GM19238 (cell line): ENCODE measurements around the gene POU3F3.

ENCODE experiments used
- DNase-seq: peaks from one replicate; pipeline ENCODE4 v3.0.0; 2011; ENCODE audit warnings: low spot score; ENCODE audit not compliant: insufficient read length

Gene POU3F3

GRCh38 chr2:104874230-104874629 is 20.3 kb downstream of the POU3F3 start:
- no peak for DNase-seq

DNA sequence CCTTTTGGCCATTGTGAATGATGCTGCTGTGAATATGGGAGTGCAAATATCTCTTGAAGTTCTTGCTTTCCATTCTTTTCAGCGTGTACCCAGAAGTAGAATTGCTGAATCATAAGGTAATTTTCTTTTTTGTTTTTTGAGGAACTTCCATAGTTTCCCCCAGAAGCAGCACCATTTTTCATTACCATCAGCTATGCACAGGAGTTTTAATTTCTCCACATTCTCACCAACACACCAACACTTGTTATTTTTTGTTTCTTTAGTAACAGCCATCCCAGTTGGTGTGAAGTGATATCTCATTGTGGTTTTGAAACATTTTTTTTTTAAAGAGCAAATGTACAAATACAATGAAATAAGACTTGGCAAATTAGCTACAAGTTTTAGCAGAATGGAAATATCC is 21.3 kb downstream of the POU3F3 start:
- DNase-seq, result no peak

- DNase-seq, result no peak
Measured at GRCh38 chr2:104876606-104877570, 23.0 kb downstream of the POU3F3 start.

GRCh38 chr2:104878863-104879512 is 25.1 kb downstream of the POU3F3 start:
- no peak for DNase-seq

DNA sequence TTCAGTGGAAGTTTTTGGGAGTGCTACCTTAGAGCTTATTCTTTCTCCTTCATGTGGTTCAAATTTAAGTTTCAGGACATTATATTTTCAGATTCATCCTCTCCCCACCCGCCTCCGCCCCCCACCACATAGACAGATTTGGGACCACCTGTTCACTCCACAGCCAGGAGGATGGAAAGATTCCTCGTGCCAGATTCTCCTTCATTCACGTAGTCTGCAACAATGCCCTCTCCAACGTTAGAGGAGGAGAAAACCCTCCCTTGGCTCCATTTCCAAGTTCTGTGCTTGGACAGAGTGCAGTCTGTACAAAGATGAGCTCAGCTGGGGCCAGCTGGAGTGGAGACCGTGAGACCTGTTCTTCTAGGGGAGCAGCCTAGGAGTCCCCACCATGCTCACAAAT is 26.2 kb downstream of the POU3F3 start:
- no peak for DNase-seq

DNA sequence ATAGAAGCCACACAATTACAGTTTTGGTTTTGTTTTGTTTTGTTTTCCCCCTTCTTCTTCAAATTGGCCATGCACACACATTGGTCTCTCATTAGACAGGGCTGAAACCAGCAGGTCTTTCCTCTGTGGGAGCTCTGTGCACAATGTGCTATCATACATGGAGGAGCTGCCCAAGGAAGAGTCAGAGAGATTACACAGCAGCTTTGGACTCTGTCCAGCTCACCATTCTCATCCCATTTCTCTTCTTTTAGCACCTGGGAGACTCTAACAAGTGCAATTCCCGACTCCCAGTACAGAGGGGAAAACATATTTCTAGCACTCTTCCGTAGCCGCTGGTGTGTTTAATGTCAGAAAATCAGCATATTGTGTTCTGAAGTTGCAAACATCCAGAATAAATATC is 29.4 kb downstream of the POU3F3 start:
- DNase-seq, result no peak

DNA sequence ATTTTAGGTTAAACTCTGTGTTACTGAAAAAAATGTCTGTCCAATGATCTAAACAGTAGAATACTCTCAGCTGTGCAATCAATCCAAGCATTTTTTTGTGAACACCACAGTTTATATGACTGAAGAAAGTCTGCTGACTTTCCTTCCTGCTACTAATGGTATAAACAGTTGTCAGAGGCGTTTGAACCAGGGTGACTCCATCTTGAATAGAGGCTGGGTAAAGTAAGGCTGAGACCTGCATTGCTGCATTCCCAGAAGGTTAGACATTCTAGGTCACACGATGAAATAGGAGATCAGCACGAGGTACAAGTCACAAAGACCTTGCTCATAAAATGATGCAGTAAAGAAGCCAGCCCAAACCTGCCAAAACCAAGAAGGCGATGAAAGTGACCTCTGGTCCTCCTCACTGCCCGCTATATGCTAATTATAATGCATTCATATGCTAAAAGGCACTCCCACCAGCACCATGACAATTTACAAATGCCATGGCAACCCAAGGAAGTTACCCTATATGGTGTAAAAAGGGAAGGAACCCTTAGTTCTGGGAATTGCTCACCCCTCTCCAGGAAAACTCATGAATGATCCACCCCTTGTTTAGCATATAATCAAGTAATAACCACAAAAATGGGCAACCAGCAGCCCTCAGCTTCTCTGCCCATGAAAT is 31.3 kb downstream of the POU3F3 start:
- DNase-seq, result no peak

DNA sequence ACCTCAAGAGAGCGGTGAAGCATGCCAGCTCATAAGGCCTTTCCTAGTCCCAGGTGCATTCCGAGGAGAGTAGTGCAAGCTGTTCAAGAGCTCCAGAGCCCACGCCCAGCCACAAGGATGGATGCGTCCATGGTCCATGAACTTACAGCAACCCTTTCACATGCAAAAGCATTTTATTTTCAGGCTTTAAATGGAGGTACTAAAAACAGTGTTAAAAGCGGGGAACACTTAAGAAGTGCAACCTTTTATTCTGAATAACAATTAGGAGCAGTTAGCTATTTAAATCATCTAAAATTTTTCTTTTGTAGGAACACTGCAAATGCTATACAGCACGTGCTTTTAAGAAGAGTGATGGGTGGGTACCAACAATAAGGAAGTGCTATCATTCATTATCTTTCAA is 33.8 kb downstream of the POU3F3 start:
- no peak for DNase-seq

GRCh38 chr2:104888489-104889258 is 34.8 kb downstream of the POU3F3 start:
- no peak for DNase-seq

- DNase-seq, result no peak
Measured at GRCh38 chr2:104889291-104889959, 35.5 kb downstream of the POU3F3 start.

GRCh38 chr2:104889960-104890684 is 36.2 kb downstream of the POU3F3 start:
- no peak for DNase-seq

DNA sequence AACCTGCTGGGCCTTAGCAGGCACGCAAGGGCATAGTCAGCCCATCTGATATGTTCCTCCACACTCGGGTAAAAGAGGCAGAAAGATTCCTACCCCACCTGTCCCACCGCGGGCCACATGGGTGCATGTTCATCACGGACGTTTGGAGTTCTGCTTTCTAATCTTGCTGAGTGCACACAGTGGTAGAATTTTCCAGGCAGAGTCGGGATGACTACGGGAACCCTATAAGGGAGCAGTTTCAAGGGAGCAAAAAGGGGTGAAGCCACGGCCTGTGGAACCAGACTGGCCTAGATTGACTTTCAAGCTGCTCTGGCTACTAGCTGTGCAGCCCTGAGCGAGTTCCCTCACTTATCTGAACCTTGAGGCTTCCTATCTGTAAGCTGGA is 36.8 kb downstream of the POU3F3 start:
- DNase-seq, result no peak

DNA sequence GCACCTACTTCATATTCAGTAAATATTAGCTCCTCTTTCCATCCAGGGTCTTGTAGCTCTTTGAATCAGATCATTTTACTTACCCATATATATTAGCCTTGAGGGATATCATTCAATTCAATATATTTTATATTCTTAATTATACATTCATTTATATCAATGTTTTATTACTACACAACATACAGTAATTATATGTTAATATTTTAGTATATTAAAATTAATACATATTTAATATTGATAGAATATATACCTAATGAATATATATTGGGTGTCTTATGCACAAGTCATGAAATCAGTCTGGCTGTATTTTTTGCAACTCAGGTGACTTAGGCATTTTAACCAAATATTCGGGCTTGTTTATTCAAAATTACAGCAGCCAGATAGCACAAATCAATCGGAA is 37.2 kb downstream of the POU3F3 start:
- no peak for DNase-seq

DNA sequence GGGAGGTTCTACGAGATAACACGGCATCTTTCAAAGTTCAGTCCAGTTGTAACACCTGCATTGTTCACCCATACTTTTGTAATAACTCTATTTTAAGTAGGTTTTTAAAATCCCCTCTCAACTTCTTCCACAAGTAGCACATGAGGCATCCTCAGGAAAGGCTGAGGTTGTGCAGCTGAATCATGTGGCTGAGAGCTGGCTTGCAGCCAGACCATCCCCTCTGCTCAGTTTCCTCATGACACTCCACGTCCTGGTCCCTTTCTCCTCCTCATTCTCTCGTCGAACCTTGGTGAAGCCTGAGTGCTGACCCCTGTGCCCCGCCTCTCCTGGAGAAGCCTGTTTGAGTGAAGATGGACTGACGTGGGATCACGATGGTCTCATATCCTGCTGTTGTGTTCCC is 42.5 kb downstream of the POU3F3 start:
- no peak for DNase-seq

GRCh38 chr2:104897515-104898184 is 43.7 kb downstream of the POU3F3 start:
- DNase-seq, result no peak

DNA sequence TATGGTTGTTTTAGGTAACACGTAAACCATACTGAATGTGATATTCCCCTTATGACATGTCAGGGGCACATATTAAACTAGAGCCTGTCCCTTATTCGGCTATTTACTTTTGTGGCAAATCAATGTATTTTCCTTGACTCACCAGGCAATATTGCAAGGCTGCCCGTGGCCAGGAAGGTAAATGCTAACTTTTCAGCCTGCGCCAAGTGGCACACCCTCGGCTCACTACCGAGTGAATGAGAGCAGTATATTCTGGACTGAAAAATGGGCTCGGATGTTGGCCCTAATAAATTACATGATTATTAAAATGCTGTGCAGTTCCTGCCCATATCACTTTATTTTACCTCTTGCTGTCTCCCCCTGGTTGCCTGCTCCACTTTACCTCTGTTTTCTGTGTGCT is 46.7 kb downstream of the POU3F3 start:
- no peak for DNase-seq

DNA sequence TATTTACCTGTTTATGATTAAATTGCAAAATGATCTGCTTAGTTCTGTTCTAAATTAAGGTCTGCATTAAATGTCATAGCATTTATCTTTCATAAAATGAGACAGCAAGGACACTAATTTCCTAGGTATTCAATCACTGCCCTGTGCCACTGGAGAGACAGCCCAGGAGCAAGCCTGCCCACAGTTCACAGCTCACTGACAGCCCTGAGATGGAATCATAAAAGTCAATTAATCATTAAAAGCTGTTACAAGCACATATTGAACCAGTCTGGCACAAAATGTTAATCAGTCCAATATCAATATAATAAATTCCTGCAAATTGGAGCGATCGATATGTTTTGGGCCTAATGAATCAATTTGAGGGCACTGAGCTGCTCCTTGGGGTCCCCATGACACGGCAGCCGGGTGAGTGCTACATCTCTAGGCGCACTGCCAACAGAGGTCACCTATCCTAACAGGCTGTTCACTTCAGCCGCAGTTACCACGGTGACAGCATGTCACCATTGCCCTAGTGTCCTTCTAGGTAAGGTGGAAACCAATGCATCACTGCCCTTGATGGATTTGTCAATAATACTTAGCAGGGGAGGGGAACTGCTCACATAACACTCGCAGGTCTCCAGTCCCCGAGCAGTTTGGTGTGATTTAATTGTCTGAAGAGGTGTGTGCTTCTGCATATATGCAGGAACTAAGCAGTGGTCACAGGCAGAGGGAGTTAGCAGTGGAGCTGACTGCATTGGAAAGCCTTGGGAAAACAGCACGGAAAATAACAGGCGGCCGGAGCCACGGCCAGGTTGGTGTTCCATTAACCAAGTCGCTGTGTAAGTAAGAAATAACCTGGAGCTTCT is 47.3 kb downstream of the POU3F3 start:
- no peak for DNase-seq

DNA sequence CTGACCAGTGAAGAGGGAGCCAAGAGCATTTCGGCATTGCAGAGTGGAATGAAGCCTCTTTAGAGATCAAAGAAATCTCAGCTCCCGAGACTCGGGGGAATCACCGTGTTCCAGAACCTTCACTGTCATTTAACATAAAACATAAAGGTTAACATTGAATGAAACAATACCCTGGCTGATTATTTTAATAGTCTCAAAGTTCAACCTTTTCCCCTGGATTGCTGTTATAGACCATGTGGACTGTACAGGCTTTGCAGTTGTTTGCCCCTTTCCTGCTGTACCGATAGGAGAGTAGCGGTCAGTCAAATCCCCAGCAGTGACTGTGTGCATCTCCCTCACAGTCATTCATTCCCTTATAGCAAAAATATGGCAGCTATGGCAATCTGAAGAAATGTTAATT is 48.4 kb downstream of the POU3F3 start:
- no peak for DNase-seq
